Activated CD4-positive, alpha-beta T cell treated with anti-CD3 and anti-CD28 coated beads, Interleukin-2, amount 50 U/mL, for 48 hours (primary cell): Measurements from ENCODE around the gene OSBPL10.

Experiments used
- DNase-seq, 2 experiments: peaks; one replicate each; pipeline ENCODE4 v3.0.0-alpha.2; 2020

OSBPL10 gene

DNA sequence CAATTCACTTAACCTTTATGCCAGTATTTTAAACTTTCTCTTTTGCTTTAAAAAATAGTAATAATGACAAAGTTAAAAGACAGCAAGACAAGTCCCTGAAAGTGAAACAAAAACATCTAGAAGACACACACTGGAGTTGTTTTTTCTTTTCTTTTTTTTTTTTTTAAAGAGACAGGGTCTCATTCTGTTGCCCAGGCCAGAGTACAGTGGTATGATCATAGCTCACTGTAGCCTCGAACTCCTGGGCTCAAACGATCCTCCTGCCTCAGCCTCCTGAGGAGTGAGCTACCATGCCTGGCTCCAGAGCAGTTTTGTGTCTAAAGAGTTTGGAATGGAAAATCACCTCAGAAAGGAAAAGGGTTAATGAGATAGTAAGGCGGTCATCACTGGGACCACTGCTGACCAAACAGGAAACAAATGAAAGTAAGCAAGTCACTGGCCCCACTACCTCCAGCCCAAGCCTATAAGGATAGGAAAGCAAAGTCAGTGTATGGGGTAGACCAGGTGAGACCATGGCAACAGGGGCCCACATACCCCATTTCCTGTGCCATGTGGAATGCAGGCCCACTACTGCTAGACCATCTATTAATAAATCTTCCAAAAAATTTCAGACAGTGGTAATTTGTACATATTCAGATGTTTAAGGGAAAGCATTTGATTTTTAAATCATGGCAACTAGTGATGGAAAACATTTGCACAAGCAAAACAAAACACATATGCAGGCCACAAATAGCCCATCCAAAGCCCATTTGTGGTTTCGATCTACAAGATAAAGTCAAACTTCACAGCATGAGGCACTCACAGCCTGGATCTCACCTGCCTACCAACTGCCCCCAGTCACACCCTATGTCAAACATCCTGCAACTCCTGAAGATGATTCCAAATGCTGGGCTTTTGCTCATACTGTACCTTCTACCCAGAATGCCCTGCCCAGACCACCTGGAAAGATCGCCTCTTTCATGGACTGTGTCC, 62.6 kb downstream of the OSBPL10 start:
- DNase-seq, result no peak

DNA sequence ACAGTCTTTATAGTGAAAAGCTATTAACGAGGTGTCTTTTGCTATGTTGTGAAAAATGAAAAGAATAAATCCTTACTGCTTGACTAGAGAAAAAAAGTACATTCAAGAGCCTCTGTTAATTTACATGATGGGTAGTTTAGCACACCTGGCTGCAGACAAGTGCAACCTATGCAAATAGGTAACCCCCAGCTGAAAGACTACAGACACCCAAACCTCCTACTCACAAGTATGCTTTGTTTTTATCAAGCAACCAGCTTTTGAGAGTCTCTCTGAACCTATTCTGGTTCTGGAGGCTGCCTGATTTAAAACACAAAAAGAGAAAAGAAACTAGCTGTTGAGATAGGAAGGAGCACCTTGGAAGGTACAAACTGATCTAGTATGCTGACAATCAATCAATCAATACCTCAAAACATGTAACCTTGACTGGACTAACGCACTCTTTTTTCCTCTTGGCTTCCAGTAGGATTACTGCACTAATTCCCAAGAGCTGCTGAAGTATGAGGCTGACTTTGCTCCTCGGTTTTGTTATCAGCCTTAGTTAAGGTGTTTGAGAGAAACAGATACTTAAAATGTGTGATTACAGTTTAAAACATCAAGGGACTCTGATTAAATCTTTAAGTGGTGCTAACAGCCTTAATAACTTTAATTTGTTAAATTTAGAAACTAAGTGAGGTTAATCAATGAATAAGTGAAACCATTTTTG, 63.6 kb downstream of the OSBPL10 start:
- DNase-seq, result no peak

DNA sequence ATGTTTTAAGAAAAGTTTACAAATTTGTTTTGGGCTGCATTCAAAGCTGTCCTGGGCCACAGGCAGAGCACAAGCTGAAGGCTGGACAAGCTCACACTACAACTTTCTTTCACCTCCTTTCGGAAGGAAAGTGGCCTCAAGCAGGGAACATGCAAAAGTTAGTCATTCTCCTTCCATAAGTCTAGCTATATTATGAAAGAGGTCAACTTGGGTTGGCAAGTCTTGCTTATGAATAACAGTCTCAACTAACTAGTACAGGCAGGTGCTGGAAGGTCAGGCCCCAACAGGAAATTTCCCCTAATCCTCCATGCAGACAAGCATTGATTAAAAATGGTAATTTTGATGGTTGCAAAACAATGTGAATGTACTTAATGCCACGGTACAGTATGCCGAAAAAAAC, 69.4 kb downstream of the OSBPL10 start:
- DNase-seq, result no peak

DNA sequence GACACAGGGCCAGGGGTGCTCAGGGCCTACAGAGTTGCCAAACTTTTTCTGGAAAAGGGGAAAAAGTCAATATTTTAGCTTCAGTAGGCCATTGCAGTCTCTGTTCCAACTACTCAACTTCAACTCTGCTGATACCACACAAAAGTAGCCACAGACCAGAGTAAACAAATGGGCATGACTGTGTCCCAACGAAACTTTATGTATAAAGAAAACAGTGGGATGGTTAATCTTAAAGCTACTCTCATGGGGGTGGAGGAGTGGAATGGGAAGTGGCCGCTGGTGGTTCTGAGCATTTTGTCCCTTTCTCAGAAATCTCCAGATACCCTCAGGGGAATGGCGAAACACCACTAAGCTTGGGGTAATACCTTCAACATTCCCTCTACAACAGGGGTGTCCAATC, 69.9 kb downstream of the OSBPL10 start:
- DNase-seq, result no peak

DNA sequence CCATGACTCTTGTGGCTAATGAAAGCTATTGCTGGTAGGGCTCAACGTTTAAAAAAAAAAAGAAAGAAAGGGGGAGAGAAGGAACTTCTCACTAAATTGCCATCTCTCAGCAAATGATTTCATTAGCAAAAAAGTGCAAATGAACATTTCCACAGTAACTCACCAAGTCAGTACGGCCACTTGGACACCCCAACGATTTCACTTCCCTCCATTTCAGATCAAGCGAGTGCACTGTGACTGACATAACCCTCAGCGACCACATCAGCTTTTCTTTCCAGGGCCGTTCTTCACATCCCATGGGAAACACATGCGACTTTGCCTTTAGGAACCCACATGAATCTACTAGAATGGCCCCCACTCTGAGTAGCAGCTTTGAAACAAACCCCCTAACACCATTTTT, 71.6 kb downstream of the OSBPL10 start:
- no peak for DNase-seq

DNA sequence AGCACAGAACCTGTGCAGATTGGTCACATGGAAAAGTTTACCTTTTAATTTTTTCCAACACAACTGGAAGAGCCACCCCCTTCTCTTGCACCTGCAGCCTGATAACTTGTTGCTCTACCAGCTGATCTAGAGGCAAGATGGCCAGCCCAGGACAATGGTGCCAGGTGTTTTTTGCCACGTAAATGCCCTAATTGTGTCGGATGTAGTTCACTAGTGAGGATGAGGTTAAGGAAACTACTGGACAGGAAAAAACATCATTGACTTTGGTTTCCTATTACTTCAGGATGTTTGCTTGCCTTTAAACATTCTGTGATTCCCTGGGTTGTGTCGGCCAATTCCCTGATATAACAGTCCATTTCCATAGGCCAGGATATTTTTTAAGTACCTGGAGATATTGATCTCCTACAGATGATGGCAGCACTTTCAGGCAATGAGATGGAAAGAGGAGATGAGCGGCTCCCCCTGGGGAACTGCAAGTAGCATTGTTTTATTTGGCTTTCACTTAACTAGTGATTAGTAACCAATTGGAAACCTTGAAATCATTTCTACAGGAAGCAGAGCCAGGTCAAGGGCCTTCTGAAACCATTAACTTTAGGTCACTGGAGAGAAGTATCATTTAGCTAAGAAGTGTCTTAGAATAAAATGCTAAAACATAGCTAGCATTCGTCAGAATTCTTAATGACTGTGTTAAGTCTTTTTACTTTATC, 72.5 kb downstream of the OSBPL10 start:
- DNase-seq, result no peak

DNA sequence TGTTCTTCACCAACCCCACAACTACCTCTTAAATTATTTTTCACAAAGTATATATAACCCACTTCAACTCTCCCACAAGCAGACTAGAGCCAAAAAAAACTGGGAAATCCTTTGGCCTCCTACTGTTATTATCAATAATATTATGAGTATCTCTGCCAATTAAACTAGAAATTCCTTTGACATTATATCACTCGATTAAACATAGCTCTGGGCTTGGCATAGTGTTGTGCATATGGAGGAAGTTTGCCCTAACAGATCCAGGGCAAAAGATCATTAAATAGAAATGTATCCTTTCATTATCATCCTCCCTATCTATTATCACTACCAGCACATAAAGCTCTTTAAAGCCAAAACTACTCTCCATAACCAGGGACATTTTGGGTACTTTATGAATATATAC, 74.9 kb downstream of the OSBPL10 start:
- no peak for DNase-seq

DNA sequence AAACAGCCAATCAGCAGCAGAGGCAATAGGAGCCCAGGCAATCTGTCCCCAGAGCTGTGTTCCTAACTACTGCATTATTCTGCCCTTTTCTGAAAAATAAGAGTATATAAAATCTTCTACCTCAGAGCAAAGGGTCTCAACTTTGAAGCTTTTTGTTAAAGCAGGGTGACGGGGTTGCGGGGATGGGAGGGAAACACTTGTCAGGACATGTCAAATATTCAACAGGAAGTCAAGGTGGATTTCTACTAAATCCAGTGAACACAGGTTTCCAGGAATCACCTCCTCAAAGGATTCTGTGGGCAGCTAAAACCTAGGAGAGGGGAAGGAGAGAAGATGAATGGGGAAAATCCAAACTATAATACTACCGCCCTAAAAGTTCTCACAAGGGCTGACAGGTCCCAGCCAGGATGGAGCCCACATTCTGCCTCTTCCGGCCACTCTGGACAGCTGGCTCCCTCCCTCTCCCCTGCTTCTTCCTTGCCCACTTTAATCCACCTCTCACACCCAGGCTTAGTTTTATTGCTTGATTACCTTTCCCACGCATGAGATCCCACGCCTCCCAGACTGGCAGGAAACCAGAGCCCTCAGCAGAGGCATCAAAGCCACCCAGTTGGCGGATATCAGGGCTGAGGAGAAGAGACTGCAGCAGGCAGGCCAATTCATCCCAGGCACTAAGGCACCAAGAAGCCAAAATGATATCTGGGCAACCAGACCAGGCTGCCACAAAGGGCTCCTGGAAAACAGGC, 77.2 kb downstream of the OSBPL10 start:
- DNase-seq, result no peak

DNA sequence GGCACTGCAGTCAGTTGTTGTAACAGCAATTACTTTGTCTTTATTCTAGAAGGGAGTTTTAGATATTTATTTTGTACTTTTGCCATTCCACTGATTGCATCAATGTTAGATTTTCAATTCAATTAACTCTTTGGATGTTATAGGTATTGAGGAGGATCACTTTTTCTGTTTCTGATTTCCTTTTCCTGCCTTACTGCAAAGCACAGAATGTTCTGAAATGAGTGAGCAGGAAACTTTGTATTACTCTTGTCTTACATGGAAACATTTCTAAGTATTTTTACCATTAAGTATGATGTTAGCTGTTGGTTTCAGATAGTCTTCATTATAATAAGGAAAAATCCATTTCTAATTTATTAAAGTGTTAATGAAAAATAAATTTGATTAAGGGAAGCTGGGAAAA, 80.5 kb downstream of the OSBPL10 start:
- DNase-seq, result no peak

DNA sequence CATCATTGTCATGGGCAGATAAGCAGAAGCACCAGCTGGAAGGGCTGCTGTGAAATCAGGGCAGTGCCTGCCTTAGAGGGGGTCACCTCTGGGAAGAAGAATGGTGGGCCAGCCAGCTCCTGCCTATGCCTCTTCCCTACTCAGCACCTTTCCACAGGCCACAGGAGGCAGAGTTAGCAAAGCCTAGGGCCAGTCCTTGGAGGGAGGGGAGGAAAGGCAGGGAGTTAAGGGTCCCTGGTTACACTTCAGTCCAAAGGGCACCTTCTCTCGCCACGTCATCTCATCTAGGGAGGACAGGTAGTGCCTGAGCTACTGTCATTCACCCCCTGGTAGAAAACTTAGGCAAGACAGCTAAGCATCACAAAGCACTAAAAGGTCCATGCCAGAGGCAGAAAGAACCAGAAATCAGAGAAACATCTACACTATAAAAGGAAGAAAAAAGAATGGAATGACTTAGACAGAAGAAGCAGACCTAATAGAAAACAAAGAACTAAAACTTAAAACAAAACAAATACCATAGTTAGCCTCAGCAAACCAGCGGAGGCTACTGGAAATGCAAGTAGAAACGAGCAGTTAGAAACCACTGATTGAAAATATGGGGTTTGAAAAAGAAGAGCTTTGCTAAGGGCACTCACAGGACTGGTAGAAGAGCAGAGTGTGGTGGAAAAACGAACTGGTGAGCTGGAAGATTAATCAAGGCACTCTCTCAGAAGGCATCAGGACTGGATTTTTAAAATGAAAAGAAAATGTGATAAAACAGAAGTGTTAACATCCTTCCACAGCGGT, 84.2 kb downstream of the OSBPL10 start:
- no peak for DNase-seq

DNA sequence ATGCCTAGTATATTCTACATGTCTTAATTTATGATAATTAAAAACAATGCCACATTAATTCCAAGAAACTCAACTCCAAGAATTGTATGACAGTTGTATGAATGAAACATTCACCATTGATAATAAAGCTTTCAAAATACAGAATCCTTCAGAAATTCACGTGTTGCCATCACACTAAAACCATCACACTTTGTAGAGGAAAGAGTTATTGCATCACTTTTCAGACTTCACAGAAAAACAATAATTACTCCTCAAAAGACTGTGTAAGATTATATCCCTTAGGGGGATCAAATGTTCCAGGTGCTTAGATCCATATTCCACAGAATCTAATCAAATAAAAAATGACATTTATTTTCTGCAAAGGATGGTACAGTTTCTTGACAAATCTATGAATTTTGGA, 85.0 kb downstream of the OSBPL10 start:
- no peak for DNase-seq

DNA sequence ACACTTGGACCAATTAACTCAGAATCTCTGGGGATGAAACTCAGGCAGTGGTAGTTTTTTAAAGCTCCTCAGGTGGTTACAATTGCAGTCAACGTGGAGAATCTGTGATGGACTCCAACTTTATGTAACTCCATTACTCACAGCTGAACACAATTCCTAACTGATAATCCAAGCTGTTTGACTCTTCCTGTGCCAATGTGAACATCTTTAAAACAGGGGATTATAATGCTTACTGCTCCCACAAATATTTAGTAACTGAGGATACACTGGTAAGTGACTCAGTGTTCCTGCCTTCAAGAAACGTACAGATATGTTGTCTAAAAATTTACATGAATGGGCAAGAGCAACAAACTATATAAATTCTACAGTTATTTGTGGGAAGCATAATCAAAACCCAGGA, 85.6 kb downstream of the OSBPL10 start:
- DNase-seq, result no peak

DNA sequence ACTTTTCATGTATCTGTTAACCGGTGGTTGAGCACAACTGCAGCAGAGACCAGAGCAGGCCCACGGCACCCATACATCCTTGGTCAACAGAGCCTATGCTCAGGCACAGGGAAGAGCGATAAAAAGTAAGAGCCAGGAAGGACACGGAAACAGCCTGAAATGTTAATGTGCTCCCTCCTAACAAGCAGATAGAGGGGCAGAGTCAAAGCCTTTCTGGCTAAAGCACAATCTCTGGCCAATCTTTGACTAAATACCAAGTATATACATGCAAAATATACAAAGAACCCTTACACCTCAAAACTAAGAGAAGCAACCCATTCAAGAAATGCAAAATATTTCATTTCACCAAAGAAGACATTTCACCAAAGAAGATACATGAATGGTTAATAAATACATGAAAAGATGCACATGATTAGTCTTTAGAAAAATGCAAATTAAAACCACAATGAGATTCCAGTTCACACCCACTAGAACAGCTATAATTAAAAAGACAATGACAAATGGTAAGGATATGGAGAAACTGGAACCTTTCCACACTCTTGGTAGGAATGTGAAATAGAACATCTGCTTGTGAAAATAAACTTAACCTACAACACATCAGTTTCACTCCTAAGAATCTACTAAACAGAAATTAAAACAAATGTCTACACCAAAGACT, 88.0 kb downstream of the OSBPL10 start:
- no peak for DNase-seq

DNA sequence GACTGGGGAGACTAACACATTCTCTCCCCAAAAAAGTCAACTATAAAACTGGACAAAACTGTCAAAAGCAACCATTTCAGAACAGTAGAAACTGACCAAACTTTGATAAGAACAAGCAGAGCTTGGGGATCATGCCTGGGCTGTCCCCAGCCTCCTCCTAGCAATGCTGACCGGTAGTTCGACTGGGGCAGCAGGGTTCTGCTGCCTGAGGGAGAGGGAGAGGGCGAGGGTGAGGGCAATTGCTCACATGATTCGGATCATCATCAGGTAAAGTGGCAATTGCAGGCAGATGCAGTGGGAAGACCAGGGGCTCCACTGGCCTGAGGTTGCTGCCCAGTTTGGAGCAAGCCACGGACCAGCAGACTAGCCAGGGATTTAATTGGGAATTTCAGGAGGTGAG, 88.6 kb downstream of the OSBPL10 start:
- no peak for DNase-seq

DNA sequence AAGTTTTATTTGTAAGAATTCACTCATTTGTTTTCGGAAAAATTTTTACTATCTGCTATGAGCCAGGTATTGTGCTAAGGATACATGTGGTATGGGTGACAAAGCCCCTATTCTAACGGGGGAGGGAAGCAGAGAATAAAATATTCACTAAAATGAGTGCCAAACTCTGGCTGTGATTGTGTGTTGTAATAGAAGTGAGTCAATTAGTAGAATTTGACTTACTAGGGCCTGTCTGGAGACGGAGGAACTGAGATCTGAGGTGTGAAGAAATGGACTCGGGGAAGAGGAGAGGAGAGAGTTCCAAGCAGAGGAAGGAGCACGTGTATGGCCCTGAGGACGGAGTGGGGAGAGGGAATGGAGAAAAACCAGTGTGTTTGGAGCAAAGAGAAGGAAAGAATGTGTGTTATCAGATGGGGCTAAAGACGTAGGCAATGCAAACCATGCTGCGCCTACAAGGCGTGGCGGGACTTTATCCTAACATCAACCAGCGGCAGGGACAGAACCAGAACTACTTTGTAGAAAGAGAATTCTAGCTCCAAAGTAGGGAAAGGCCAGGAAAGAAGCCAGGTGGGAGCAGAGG, 89.1 kb downstream of the OSBPL10 start:
- DNase-seq, result no peak

DNA sequence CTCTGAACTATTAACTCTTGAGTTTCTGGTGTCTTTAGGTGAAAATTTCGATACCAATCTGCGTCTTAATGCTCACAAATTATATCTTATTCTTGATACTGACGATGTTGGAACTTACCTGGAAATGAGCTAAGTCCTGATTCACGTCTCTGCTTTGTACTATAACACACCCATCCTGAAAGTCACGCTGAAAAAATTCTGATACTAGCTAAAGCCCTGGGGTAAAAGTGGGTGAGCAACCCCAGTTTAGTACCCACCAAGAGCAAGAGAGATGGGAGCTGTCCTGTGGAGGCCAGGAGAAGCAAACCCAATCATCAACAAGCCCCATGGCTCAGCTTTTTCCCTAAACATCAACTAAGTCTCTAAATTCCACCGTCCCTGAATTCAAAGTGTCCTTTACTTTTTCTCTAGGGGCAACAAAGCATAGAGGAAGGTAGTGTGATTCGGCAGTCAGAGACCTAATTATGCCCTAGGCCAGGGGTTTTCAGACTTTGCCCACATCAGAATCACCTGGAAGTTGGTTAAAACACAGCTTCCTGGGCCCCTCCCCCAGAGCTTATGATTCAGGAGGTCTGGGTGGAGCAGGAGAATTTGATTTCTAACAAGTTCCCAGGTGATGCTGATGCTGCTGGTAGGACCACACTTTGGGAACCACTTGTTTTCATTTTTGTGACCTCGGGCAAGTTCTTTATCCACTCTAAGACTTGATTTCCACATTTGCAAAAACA, 90.2 kb downstream of the OSBPL10 start:
- no peak for DNase-seq

DNA sequence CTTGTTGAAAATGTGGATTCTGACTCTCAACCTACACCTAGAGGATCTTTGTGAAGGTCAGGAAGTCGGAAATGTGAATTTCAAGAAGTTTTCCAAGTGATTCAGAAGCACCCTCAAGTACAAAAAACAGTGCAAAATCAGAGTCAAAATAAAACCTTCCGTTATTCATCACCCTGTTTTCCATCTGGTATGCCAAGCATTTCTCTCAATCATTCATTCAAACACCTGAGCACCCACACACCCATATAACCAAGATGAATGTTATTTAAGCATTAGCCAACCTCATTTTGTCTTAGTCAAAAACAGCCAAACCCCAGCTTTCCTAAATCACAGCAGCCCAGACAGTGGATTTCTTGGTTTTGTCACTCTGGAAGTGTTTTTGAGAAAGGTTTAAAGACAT, 91.1 kb downstream of the OSBPL10 start:
- no peak for DNase-seq

DNA sequence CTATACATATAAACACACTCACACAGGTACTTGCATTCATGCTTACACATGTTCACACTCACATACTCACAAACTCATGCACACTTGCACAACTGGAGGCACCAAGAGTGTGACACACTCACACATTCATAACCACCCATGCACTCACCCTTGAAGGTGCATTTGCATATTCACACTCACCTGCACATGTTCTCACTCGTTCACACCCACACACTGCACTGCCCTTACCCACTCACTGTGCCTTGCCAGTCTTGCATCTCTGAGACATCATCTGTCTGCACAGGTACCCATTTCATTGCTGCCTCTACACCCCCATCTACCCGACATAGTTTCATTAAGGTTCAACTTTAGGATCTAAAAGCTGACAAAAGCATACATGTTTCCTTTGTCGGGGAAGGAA, 95.8 kb downstream of the OSBPL10 start:
- no peak for DNase-seq

DNA sequence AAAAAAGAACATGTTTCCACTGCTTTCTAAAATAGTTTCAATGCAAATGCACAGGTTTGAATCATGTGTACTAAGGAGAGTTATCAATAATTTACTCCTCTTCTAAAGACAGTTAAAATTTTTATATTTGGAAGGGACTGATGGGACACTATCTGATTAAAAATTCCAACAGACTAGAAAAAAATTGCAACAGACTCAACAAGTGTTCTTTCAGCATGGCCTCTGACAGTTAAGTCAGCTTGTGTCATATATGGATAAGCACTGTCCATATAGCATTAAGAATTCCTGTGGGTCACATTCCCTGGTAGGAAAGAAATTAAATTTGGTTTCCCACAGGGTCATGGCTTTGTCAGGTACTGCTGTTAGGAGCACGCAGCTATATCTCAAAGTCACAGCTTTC, 96.8 kb downstream of the OSBPL10 start:
- DNase-seq, result no peak

DNA sequence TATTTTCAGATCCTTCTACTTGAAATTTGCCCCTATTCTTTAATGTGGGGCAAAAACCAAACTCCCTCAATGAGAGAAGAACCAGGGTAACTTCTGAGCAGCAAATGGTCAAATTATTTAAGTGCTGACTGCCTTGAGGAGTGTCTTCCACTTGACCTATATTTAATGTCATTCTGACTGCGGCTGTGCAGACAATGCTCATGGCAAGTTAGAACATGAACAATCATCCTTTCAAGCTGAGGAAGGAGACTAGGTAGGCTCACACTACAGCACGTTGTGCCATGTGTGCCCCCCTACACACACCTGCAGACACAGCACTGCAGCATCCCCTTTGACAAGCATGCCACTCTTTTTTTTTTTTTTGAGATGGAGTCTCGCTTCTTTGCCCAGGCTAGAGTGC, 98.2 kb downstream of the OSBPL10 start:
- no peak for DNase-seq
